Suppressor macrophage (primary cell): Measurements from ENCODE around the gene GPR39.

Experiments used
- DNase-seq, 4 experiments: peaks; one replicate each; pipeline ENCODE4 v3.0.0-alpha.2; 2020 to 2022

Gene GPR39

GRCh38 chr2:132567682-132568081 is 151.1 kb downstream of the GPR39 start:
- DNase-seq, result no peak

- DNase-seq, result no peak
Measured at GRCh38 chr2:132568656-132569055, 152.1 kb downstream of the GPR39 start.

GRCh38 chr2:132573444-132574007 is 156.9 kb downstream of the GPR39 start:
- DNase-seq, result no peak

GRCh38 chr2:132577686-132578085 is 161.1 kb downstream of the GPR39 start:
- peak; percentile 52 to 93 (median 76) for DNase-seq

GRCh38 chr2:132581591-132581990 is 165.0 kb downstream of the GPR39 start:
- DNase-seq, result no peak

GRCh38 chr2:132581991-132582738 is 165.6 kb downstream of the GPR39 start:
- no peak for DNase-seq

GRCh38 chr2:132583666-132584360 is 167.2 kb downstream of the GPR39 start:
- no peak for DNase-seq

GRCh38 chr2:132584976-132585817 is 168.6 kb downstream of the GPR39 start:
- DNase-seq, result no peak

- DNase-seq, result no peak
Measured at GRCh38 chr2:132586101-132586511, 169.5 kb downstream of the GPR39 start.

- DNase-seq, result no peak
Measured at GRCh38 chr2:132586835-132587234, 170.2 kb downstream of the GPR39 start.

GRCh38 chr2:132588576-132588975 is 172.0 kb downstream of the GPR39 start:
- no peak for DNase-seq

- no peak for DNase-seq
Measured at GRCh38 chr2:132589111-132589830, 172.7 kb downstream of the GPR39 start.

GRCh38 chr2:132589966-132590365 is 173.4 kb downstream of the GPR39 start:
- DNase-seq, result no peak

GRCh38 chr2:132593171-132593570 is 176.6 kb downstream of the GPR39 start:
- no peak for DNase-seq

GRCh38 chr2:132595186-132595585 is 178.6 kb downstream of the GPR39 start:
- no peak for DNase-seq

- DNase-seq, result no peak
Measured at GRCh38 chr2:132595693-132596092, 179.1 kb downstream of the GPR39 start.

GRCh38 chr2:132597166-132597565 is 180.6 kb downstream of the GPR39 start:
- DNase-seq, result no peak

- DNase-seq, result no peak
Measured at GRCh38 chr2:132597831-132598230, 181.2 kb downstream of the GPR39 start.

GRCh38 chr2:132598536-132598935 is 181.9 kb downstream of the GPR39 start:
- no peak for DNase-seq

- DNase-seq, result no peak
Measured at GRCh38 chr2:132599556-132599955, 183.0 kb downstream of the GPR39 start.

- no peak for DNase-seq
Measured at GRCh38 chr2:132604561-132604960, 188.0 kb downstream of the GPR39 start.
